Measurements from ENCODE around the gene KRT79.

- TF ChIP-seq CTCF (IDR thresholded peaks at IDR 0.05; ENCODE audit: low read depth, low read length, poor library complexity, severe bottlenecking) (no peak), EZH2phosphoT487 (IDR thresholded peaks at IDR 0.05; ENCODE audit: borderline replicate concordance, low read length) (no peak)
These were observed 37.1 kb downstream of the KRT79 start for GRCh38 chr12:52796839-52797528.

Measured in DOHH2 (cell line).